H9 (cell line): ENCODE results near the gene TENM4. TPM values are rescaled to one million over a fixed set of nuclear protein-coding genes. Genes with fewer than 3 reads are reported as not detected.

ENCODE experiments used
- DNase-seq: peaks from one replicate; pipeline ENCODE4 v3.0.0-alpha.2; 2017
- H2AFZ ChIP-seq: one replicate; pipeline ENCODE4 v1.6.1; 2013; ENCODE audit warnings: mild to moderate bottlenecking, low read length, control low read depth, moderate library complexity
- H2AK5ac ChIP-seq: 2 replicates; pipeline ENCODE4 v1.6.1; 2013; ENCODE audit warnings: low read length, control low read depth, mixed read lengths; ENCODE audit not compliant: insufficient read length
- H2BK120ac ChIP-seq: one replicate; pipeline ENCODE4 v1.6.1; 2013; ENCODE audit warnings: low read depth, mild to moderate bottlenecking, low read length, control low read depth, inconsistent platforms; ENCODE audit not compliant: poor library complexity, severe bottlenecking
- H2BK12ac ChIP-seq: 2 replicates; pipeline ENCODE4 v1.6.1; 2013; ENCODE audit warnings: low read length, control low read depth, mixed read lengths, low read depth; ENCODE audit not compliant: insufficient read length
- H2BK15ac ChIP-seq: 2 replicates; pipeline ENCODE4 v1.6.1; 2013; ENCODE audit warnings: low read depth, low read length, control low read depth
- H2BK20ac ChIP-seq: one replicate; pipeline ENCODE4 v1.6.1; 2013; ENCODE audit warnings: low read depth, mild to moderate bottlenecking, low read length, control low read depth, inconsistent platforms; ENCODE audit not compliant: poor library complexity, severe bottlenecking
- H2BK5ac ChIP-seq: 2 replicates; pipeline ENCODE4 v1.6.1; 2013; ENCODE audit warnings: low read length, control low read depth, mixed read lengths; ENCODE audit not compliant: insufficient read length
- H3K14ac ChIP-seq: 2 replicates; pipeline ENCODE4 v1.6.1; 2013; ENCODE audit warnings: low read length, control low read depth; ENCODE audit not compliant: insufficient read depth
- H3K18ac ChIP-seq: 2 replicates; pipeline ENCODE4 v1.6.1; 2013; ENCODE audit warnings: low read depth, mild to moderate bottlenecking, mixed read lengths, low read length, control low read depth; ENCODE audit not compliant: insufficient read length
- H3K23ac ChIP-seq: 2 replicates; pipeline ENCODE4 v1.6.1; 2013; ENCODE audit warnings: low read length, control low read depth, mixed read lengths, low read depth; ENCODE audit not compliant: insufficient read length
- H3K23me2 ChIP-seq: 2 replicates; pipeline ENCODE4 v1.6.1; 2013; ENCODE audit warnings: low read depth, mild to moderate bottlenecking, mixed read lengths, low read length, control low read depth; ENCODE audit not compliant: insufficient read length, poor library complexity, severe bottlenecking
- H3K27ac ChIP-seq: 2 replicates; pipeline ENCODE4 v1.5.1; 2013; ENCODE audit warnings: low read length, control low read depth, mixed read lengths, low read depth; ENCODE audit not compliant: insufficient read length
- H3K27me3 ChIP-seq: 2 replicates; pipeline ENCODE4 v1.6.1; 2013; ENCODE audit warnings: low read length, control low read depth, inconsistent platforms; ENCODE audit not compliant: insufficient read depth
- H3K4ac ChIP-seq: 2 replicates; pipeline ENCODE4 v1.6.1; 2013; ENCODE audit warnings: low read depth, mild to moderate bottlenecking, control low read depth, inconsistent platforms, low read length, moderate library complexity
- H3K4me1 ChIP-seq: 2 replicates; pipeline ENCODE4 v1.6.1; 2013; ENCODE audit warnings: low read length, control low read depth, inconsistent platforms; ENCODE audit not compliant: insufficient read depth
- H3K4me2 ChIP-seq: 2 replicates; pipeline ENCODE4 v1.6.1; 2013; ENCODE audit warnings: low read length, control low read depth, mixed read lengths; ENCODE audit not compliant: insufficient read length, insufficient read depth
- H3K56ac ChIP-seq: 2 replicates; pipeline ENCODE4 v1.6.1; 2013; ENCODE audit warnings: low read depth, mild to moderate bottlenecking, mixed read lengths, low read length, control low read depth; ENCODE audit not compliant: insufficient read length
- H3K79me1 ChIP-seq: 2 replicates; pipeline ENCODE4 v1.6.1; 2013; ENCODE audit warnings: low read depth, mild to moderate bottlenecking, moderate library complexity, low read length, control low read depth, inconsistent platforms; ENCODE audit not compliant: insufficient read depth, poor library complexity, severe bottlenecking
- H3K79me2 ChIP-seq: 2 replicates; pipeline ENCODE4 v1.6.1; 2013; ENCODE audit warnings: low read length, control low read depth, inconsistent platforms; ENCODE audit not compliant: insufficient read depth
- H3K9ac ChIP-seq: 2 replicates; pipeline ENCODE4 v1.6.1; 2013; ENCODE audit warnings: low read length, control low read depth, mixed read lengths; ENCODE audit not compliant: insufficient read length; ENCODE audit errors: extremely low read depth
- H3K9me3 ChIP-seq: one replicate; pipeline ENCODE4 v1.6.1; 2013; ENCODE audit warnings: low read depth, low read length, inconsistent platforms; ENCODE audit not compliant: control insufficient read depth
- H3T11ph ChIP-seq: one replicate; pipeline ENCODE4 v1.6.1; 2013; ENCODE audit warnings: mild to moderate bottlenecking, low read length, control low read depth, inconsistent platforms
- H4K20me1 ChIP-seq: one replicate; pipeline ENCODE4 v1.6.1; 2013; ENCODE audit not compliant: control insufficient read depth, insufficient read length, insufficient read depth
- H4K5ac ChIP-seq: 2 replicates; pipeline ENCODE4 v1.6.1; 2013; ENCODE audit warnings: low read depth, mild to moderate bottlenecking, mixed read lengths, low read length, control low read depth; ENCODE audit not compliant: insufficient read length
- H4K8ac ChIP-seq: replicated peaks from 2 replicates; pipeline ENCODE4 v1.6.1; 2013; ENCODE audit warnings: low read length, control low read depth, mixed read lengths, low read depth; ENCODE audit not compliant: insufficient read length
- H4K91ac ChIP-seq: 2 replicates; pipeline ENCODE4 v1.6.1; 2013; ENCODE audit warnings: low read depth, mild to moderate bottlenecking, moderate library complexity, mixed read lengths, low read length, control low read depth; ENCODE audit not compliant: insufficient read length
- H3K27ac Mint-ChIP-seq, 3 experiments: 2 replicates in 2 of 3; 3 replicates in 1 of 3; pipeline ENCODE4 v1.8.0; 2020 to 2021; ENCODE audit warnings: mixed read lengths in 3 of 3, mild to moderate bottlenecking in 1 of 3, moderate library complexity in 1 of 3
- H3K27me3 Mint-ChIP-seq: 2 replicates; pipeline ENCODE4 v1.8.0; 2021; ENCODE audit warnings: low read depth, mild to moderate bottlenecking, moderate library complexity, mixed read lengths
- H3K36me3 Mint-ChIP-seq, 3 experiments: 2 replicates in 2 of 3; 3 replicates in 1 of 3; pipeline ENCODE4 v1.8.0; 2020 to 2021; ENCODE audit warnings: low read depth in 3 of 3, mixed read lengths in 3 of 3; ENCODE audit not compliant: insufficient read depth in 1 of 3
- H3K4me1 Mint-ChIP-seq, 2 experiments: 2 replicates each; pipeline ENCODE4 v1.8.0; 2020; ENCODE audit warnings: mixed read lengths in 2 of 2
- H3K4me3 Mint-ChIP-seq, 2 experiments: 2 replicates in 1 of 2; 3 replicates in 1 of 2; pipeline ENCODE4 v1.8.0; 2020 to 2021; ENCODE audit warnings: mild to moderate bottlenecking in 2 of 2, mixed read lengths in 2 of 2, moderate library complexity in 1 of 2
- H3K9me3 Mint-ChIP-seq, 2 experiments: 2 replicates in 1 of 2; 3 replicates in 1 of 2; pipeline ENCODE4 v1.8.0; 2020; ENCODE audit warnings: mild to moderate bottlenecking in 2 of 2, mixed read lengths in 2 of 2, moderate library complexity in 1 of 2
- WGBS: extraction: QIAGEN DNeasy Blood & Tissue Kit; methylation state at CpG from one replicate; pipeline ENCODE4 v1.1.7; 2013; ENCODE audit warnings: missing lambda C conversion rate, low lambda C conversion rate, mixed read lengths; ENCODE audit not compliant: insufficient read length; ENCODE audit errors: extremely low coverage; 5-methylcytosine and 5-hydroxymethylcytosine counted together
- total RNA-seq: library from RNA; stranded (reverse); gene quantifications from 2 replicates; pipeline ENCODE4 v1.2.1, GENCODE V29; 2021
- TF ChIP-seq, protein P1 (sequence below): fragments of 200-600 bp; sonication (generic); conservative IDR thresholded peaks from 3 replicates; pipeline ENCODE4 v1.8.0; 2021; ENCODE audit warnings: antibody characterized with exemption, mild to moderate bottlenecking

Gene TENM4
- total RNA-seq, 1 experiment from 2014 or later, result 4.6 TPM

DNA sequence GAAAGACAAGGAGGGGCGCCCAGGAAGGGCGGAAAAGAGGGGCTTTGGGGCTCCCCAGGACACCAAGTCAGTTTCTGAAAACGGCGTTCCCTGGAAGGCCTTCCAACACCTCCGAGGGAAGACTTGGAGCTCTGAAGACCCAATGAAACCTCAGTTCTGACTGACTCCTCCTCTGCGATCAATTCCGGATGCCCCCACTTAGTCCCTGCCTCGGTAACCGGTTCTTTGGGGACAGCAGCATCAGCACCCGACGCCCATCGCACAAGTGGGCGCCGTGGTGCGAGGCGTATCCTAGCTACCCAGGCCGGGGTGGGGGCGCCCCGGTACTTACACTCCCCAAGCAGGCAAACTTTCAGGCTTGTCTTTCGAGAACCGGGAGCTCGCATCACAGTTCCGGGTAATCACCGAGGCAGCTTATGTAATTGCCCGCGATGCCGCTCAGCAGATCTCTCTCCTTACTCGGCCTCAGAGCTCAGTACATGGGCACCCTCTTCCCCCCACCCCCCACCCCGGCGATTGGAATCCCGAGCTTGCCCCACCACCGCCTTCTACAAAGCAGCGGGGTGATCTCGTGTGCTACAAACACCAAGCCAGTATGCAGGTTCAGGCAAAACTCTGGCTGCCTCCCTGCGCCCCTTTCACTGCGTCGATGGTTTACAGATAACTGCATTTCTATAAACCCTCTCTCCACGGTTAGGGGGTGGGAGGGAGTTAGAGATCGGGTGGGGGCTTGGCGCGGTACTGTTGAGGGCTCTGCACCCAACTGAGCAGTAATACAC lies 2.0 kb downstream of the TENM4 start:
- H3K4me1 Mint-ChIP-seq, result peaks cover 38 to 42% of the 10 kb centered on the region in 2 experiments
- no peak overlapping the region for H3K23ac ChIP-seq

More for the DNA sequence above, 2.0 kb downstream of the TENM4 start:
- Histone ChIP-seq H3K4me1 (peaks cover 3% of the 10 kb centered on the region; the same call in 1 of the 2 replicates), H4K8ac (no peak overlapping the region), H3K4me2 (peak overlapping the region; percentile 74), H2BK20ac (no peak overlapping the region), H3K9me3 (no peaks in the 10 kb centered on the region), H3K4ac (no peak overlapping the region), H3K79me1 (no peaks in the 10 kb centered on the region), H2AFZ (no peak overlapping the region), H3K79me2 (no peaks in the 10 kb centered on the region), H2BK5ac (no peak overlapping the region), H3K56ac (no peak overlapping the region), H3K23me2 (peaks cover 34% of the 10 kb centered on the region), H3T11ph (no peak overlapping the region), H3K27me3 (peaks cover 43% of the 10 kb centered on the region), H3K18ac (no peak overlapping the region), H3K14ac (no peak overlapping the region), H3K9ac (no peak overlapping the region), H2BK15ac (no peak overlapping the region), H4K20me1 (no peaks in the 10 kb centered on the region), H4K5ac (no peak overlapping the region), H3K27ac (no peak overlapping the region), H2BK120ac (no peak overlapping the region), H2BK12ac (no peak overlapping the region), H2AK5ac (no peak overlapping the region), H4K91ac (no peak overlapping the region)
- peak overlapping the region; percentile 72 to 92 for H3K4me3 Mint-ChIP-seq
- peak overlapping the region in 1 of 3 experiments; percentile 80; a peak in 1 of 7 replicates for H3K27ac Mint-ChIP-seq
- WGBS, result no CpG with 5 or more reads among the region's 41 CpGs
- DNase-seq, result peak; percentile 54
- peaks cover 0 to 6% (median 0%) of the 10 kb centered on the region in 3 experiments; a peak in 3 of 7 replicates for H3K36me3 Mint-ChIP-seq
- peaks cover 0 to 3% of the 10 kb centered on the region in 2 experiments; a peak in 1 of 5 replicates for H3K9me3 Mint-ChIP-seq
- peaks cover 92% of the 10 kb centered on the region for H3K27me3 Mint-ChIP-seq
- TF ChIP-seq, protein P1, sequence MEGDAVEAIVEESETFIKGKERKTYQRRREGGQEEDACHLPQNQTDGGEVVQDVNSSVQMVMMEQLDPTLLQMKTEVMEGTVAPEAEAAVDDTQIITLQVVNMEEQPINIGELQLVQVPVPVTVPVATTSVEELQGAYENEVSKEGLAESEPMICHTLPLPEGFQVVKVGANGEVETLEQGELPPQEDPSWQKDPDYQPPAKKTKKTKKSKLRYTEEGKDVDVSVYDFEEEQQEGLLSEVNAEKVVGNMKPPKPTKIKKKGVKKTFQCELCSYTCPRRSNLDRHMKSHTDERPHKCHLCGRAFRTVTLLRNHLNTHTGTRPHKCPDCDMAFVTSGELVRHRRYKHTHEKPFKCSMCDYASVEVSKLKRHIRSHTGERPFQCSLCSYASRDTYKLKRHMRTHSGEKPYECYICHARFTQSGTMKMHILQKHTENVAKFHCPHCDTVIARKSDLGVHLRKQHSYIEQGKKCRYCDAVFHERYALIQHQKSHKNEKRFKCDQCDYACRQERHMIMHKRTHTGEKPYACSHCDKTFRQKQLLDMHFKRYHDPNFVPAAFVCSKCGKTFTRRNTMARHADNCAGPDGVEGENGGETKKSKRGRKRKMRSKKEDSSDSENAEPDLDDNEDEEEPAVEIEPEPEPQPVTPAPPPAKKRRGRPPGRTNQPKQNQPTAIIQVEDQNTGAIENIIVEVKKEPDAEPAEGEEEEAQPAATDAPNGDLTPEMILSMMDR, result no peak
